Measurements from ENCODE around the gene IL6ST. TPM values are rescaled to one million over a fixed set of nuclear protein-coding genes. Genes with fewer than 3 reads are reported as not detected.
A peak's percentile ranks its signal among the peaks of the same experiment; 100 is the strongest.

The IL6ST gene
- total and polyA plus RNA-seq, 4 donors: 51.3 to 438 (median 109) TPM

- peak; percentile 97 for TF ChIP-seq JUND (IDR thresholded peaks at IDR 0.05)
- peak; percentile 96 for TF ChIP-seq SP1 (IDR thresholded peaks at IDR 0.05)
- TF ChIP-seq HNF4G (IDR thresholded peaks at IDR 0.05): peak; percentile 98
- peak; percentile 96 for TF ChIP-seq RXRA (IDR thresholded peaks at IDR 0.05)
- TF ChIP-seq MAX (IDR thresholded peaks at IDR 0.05): peak; percentile 68
- TF ChIP-seq FOXA2 (IDR thresholded peaks at IDR 0.05): peak; percentile 81
- peak; percentile 84 for TF ChIP-seq FOXA1 (IDR thresholded peaks at IDR 0.05)
- peak; percentile 98 for TF ChIP-seq HNF4A (conservative IDR thresholded peaks at IDR 0.05)
- TF ChIP-seq TAF1 (conservative IDR thresholded peaks at IDR 0.05): no peak
Observed at GRCh38 chr5:55934115-55934613, 60.6 kb downstream of the IL6ST start (continued).

- TF ChIP-seq NR2F2 (IDR thresholded peaks at IDR 0.05) (no peak), CTCF (IDR thresholded peaks at IDR 0.05; ENCODE audit: low read depth, low read length, missing input control) (no peak)
- Histone ChIP-seq H3K9ac (ENCODE audit: low read depth in 1 of 2, low read length in 2 of 2) (no peak overlapping the region), H3K4me1 (ENCODE audit: control insufficient read depth in 4 of 4, insufficient read depth in 4 of 4, low read length in 3 of 4) (peaks cover 9 to 54% (median 31%) of the 10 kb centered on the region in 4 donors), H3K27ac (ENCODE audit: low read depth in 1 of 2, low read length in 2 of 2) (peak overlapping the region; percentile 71 to 75), H3K9me3 (ENCODE audit: control insufficient read depth in 4 of 4, low read length in 3 of 4) (no peaks in the 10 kb centered on the region), H3K36me3 (ENCODE audit: control insufficient read depth in 4 of 4, insufficient read depth in 3 of 4, low read depth in 1 of 4, low read length in 3 of 4) (peaks cover 0 to 6% (median 5%) of the 10 kb centered on the region in 4 donors), H3K4me3 (ENCODE audit: low read depth in 1 of 3, low read length in 3 of 3) (no peak overlapping the region), H3K27me3 (ENCODE audit: control insufficient read depth in 4 of 4, insufficient read depth in 4 of 4, low read length in 3 of 4) (no peaks in the 10 kb centered on the region)
- 90% methylated on average over 14 of the region's 14 CpGs for WGBS
- no peak for DNase-seq (ENCODE audit: low spot score)
Observed at GRCh38 chr5:55933377-55934114, 61.2 kb downstream of the IL6ST start.

- DNase-seq (ENCODE audit: low spot score): no peak
- H3K9ac ChIP-seq (ENCODE audit: low read depth in 1 of 2, low read length in 2 of 2): no peak overlapping the region
- no peaks in the 10 kb centered on the region for H3K36me3 ChIP-seq (ENCODE audit: control insufficient read depth in 4 of 4, insufficient read depth in 3 of 4, low read depth in 1 of 4, low read length in 3 of 4)
- H3K27me3 ChIP-seq (ENCODE audit: control insufficient read depth in 4 of 4, insufficient read depth in 4 of 4, low read length in 3 of 4): no peaks in the 10 kb centered on the region
- peak overlapping the region; percentile 32 to 75 for H3K27ac ChIP-seq (ENCODE audit: low read depth in 1 of 2, low read length in 2 of 2)
- 90% methylated on average over 4 of the region's 4 CpGs for WGBS
- no peak overlapping the region for H3K4me3 ChIP-seq (ENCODE audit: low read depth in 1 of 3, low read length in 3 of 3)
- H3K9me3 ChIP-seq (ENCODE audit: control insufficient read depth in 4 of 4, low read length in 3 of 4): no peaks in the 10 kb centered on the region
- TF ChIP-seq CTCF (IDR thresholded peaks at IDR 0.05; ENCODE audit: low read depth, low read length, missing input control): no peak
- TF ChIP-seq HNF4G (IDR thresholded peaks at IDR 0.05): no peak
- peaks cover 6 to 47% (median 26%) of the 10 kb centered on the region in 4 donors for H3K4me1 ChIP-seq (ENCODE audit: control insufficient read depth in 4 of 4, insufficient read depth in 4 of 4, low read length in 3 of 4)
Observed at GRCh38 chr5:55932700-55933099, 62.1 kb downstream of the IL6ST start.

Data from liver (tissue), 9 donors.